Measurements from ENCODE around the gene POLD4. TPM values are rescaled to one million over a fixed set of nuclear protein-coding genes. Genes with fewer than 3 reads are reported as not detected.

The POLD4 gene
- total RNA-seq, 6 donors from 2014 or later: 55.5 to 173 (median 106) TPM

- TF ChIP-seq CTCF (IDR thresholded peaks at IDR 0.05) (no peak), POLR2AphosphoS5 (IDR thresholded peaks at IDR 0.05) (no peak), POLR2A (IDR thresholded peaks at IDR 0.05) (no peak), EP300 (IDR thresholded peaks at IDR 0.05) (no peak)
- ATAC-seq (ENCODE audit: low FRiP score in 2 of 2): no peak
- peaks cover 34 to 70% (median 39%) of the 10 kb centered on the region in 4 donors for H3K4me1 ChIP-seq
Measured at GRCh38 chr11:67400251-67400941, 47.0 kb upstream of the POLD4 start.

GRCh38 chr11:67398661-67399563 is 45.6 kb upstream of the POLD4 start:
- TF ChIP-seq EP300 (IDR thresholded peaks at IDR 0.05) (no peak), POLR2A (IDR thresholded peaks at IDR 0.05) (no peak), POLR2AphosphoS5 (IDR thresholded peaks at IDR 0.05) (no peak), CTCF (IDR thresholded peaks at IDR 0.05) (no peak)
- H3K27ac ChIP-seq: peak overlapping the region in 1 of 4 donors; percentile 28
- ATAC-seq (ENCODE audit: low FRiP score in 2 of 2): no peak
- H3K4me1 ChIP-seq: peaks cover 34 to 58% (median 39%) of the 10 kb centered on the region in 4 donors
- peak in 1 of 2 donors; percentile 73 for DNase-seq
- no peaks in the 10 kb centered on the region for H3K9me3 ChIP-seq
- H3K36me3 ChIP-seq: peaks cover 14 to 59% (median 44%) of the 10 kb centered on the region in 4 donors
- no peaks in the 10 kb centered on the region for H3K27me3 ChIP-seq
- H3K4me3 ChIP-seq: no peak overlapping the region
- 87 to 89% methylated on average over 3 to 31 of the region's 31 CpGs for WGBS, 2 donors

More at GRCh38 chr11:67400251-67400941, 47.0 kb upstream of the POLD4 start:
- peak in 1 of 2 donors; percentile 58 for DNase-seq
- H3K4me3 ChIP-seq: peak overlapping the region; percentile 81 to 95 (median 84)
- peak overlapping the region; percentile 92 to 96 (median 94) for H3K27ac ChIP-seq
- peaks cover 14 to 52% (median 43%) of the 10 kb centered on the region in 4 donors for H3K36me3 ChIP-seq
- no peaks in the 10 kb centered on the region for H3K27me3 ChIP-seq
- no peaks in the 10 kb centered on the region for H3K9me3 ChIP-seq
- WGBS, 2 donors: 24 to 42% methylated on average over 14 to 21 of the region's 23 CpGs

GRCh38 chr11:67397986-67398660 is 44.8 kb upstream of the POLD4 start:
- Histone ChIP-seq H3K9me3 (no peaks in the 10 kb centered on the region), H3K27ac (no peak overlapping the region), H3K36me3 (peaks cover 14 to 59% (median 47%) of the 10 kb centered on the region in 4 donors), H3K4me3 (no peak overlapping the region), H3K27me3 (no peaks in the 10 kb centered on the region), H3K4me1 (peaks cover 29 to 56% (median 33%) of the 10 kb centered on the region in 4 donors)
- no peak for ATAC-seq (ENCODE audit: low FRiP score in 2 of 2)
- peak in 1 of 2 donors; percentile 72 for DNase-seq
- WGBS, 2 donors: 90 to 91% methylated on average over 10 to 23 of the region's 24 CpGs
- TF ChIP-seq CTCF (IDR thresholded peaks at IDR 0.05) (no peak), POLR2A (IDR thresholded peaks at IDR 0.05) (no peak), EP300 (IDR thresholded peaks at IDR 0.05) (no peak), POLR2AphosphoS5 (IDR thresholded peaks at IDR 0.05) (no peak)

GRCh38 chr11:67397536-67397935 is 44.2 kb upstream of the POLD4 start:
- Histone ChIP-seq H3K27me3 (no peaks in the 10 kb centered on the region), H3K9me3 (no peaks in the 10 kb centered on the region), H3K27ac (peak overlapping the region in 1 of 4 donors; percentile 53), H3K36me3 (peaks cover 14 to 59% (median 47%) of the 10 kb centered on the region in 4 donors), H3K4me1 (peaks cover 26 to 57% (median 33%) of the 10 kb centered on the region in 4 donors), H3K4me3 (no peak overlapping the region)
- peak in 1 of 2 donors; percentile 49 for DNase-seq
- TF ChIP-seq EP300 (IDR thresholded peaks at IDR 0.05) (no peak), POLR2A (IDR thresholded peaks at IDR 0.05) (no peak), POLR2AphosphoS5 (IDR thresholded peaks at IDR 0.05) (no peak), CTCF (IDR thresholded peaks at IDR 0.05) (no peak)
- ATAC-seq (ENCODE audit: low FRiP score in 2 of 2): no peak
- 72 to 88% methylated on average over 2 to 6 of the region's 6 CpGs for WGBS, 2 donors

All from upper lobe of left lung (tissue), 6 donors.